Stimulated activated CD8-positive, alpha-beta memory T cell treated with anti-CD3 and anti-CD28 coated beads, Interleukin-7, amount 100 ng/mL, for 4 hours (primary cell): ENCODE data around the gene ZNF827.

Source experiments
- DNase-seq, 2 donors: peaks; one replicate each; pipeline ENCODE4 v3.0.0-alpha.2; 2020; ENCODE audit warnings: low read depth in 2 of 2

ZNF827 gene

GRCh38 chr4:145829629-145830395, 108.8 kb downstream of the ZNF827 start:
- DNase-seq: no peak

GRCh38 chr4:145828802-145829485, 109.7 kb downstream of the ZNF827 start:
- no peak for DNase-seq

- no peak for DNase-seq
These were observed 110.7 kb downstream of the ZNF827 start for GRCh38 chr4:145827885-145828284.

- DNase-seq: no peak
These were observed 113.4 kb downstream of the ZNF827 start for GRCh38 chr4:145825255-145825654.

- no peak for DNase-seq
These were observed 114.2 kb downstream of the ZNF827 start for GRCh38 chr4:145824463-145824862.

GRCh38 chr4:145823743-145824142, 114.9 kb downstream of the ZNF827 start:
- DNase-seq: no peak

GRCh38 chr4:145822581-145822980, 116.0 kb downstream of the ZNF827 start:
- no peak for DNase-seq

- DNase-seq: no peak
These were observed 116.4 kb downstream of the ZNF827 start for GRCh38 chr4:145822181-145822580.

- DNase-seq: no peak
These were observed 116.9 kb downstream of the ZNF827 start for GRCh38 chr4:145821766-145822165.

- no peak for DNase-seq
These were observed 118.2 kb downstream of the ZNF827 start for GRCh38 chr4:145820407-145820806.

- DNase-seq: no peak
These were observed 118.8 kb downstream of the ZNF827 start for GRCh38 chr4:145819853-145820181.

GRCh38 chr4:145819101-145819852, 119.3 kb downstream of the ZNF827 start:
- no peak for DNase-seq

- DNase-seq: no peak
These were observed 120.6 kb downstream of the ZNF827 start for GRCh38 chr4:145818011-145818410.

GRCh38 chr4:145816091-145816490, 122.5 kb downstream of the ZNF827 start:
- DNase-seq: no peak

- DNase-seq: no peak
These were observed 123.0 kb downstream of the ZNF827 start for GRCh38 chr4:145815626-145816025.

GRCh38 chr4:145815027-145815612, 123.5 kb downstream of the ZNF827 start:
- no peak for DNase-seq

- DNase-seq: no peak
These were observed 124.4 kb downstream of the ZNF827 start for GRCh38 chr4:145814246-145814645.

- DNase-seq: no peak
These were observed 125.7 kb downstream of the ZNF827 start for GRCh38 chr4:145812919-145813318.

- no peak for DNase-seq
These were observed 129.6 kb downstream of the ZNF827 start for GRCh38 chr4:145808848-145809512.

- DNase-seq: peak in 1 of 2 donors; percentile 40
These were observed 130.5 kb downstream of the ZNF827 start for GRCh38 chr4:145808021-145808650.

GRCh38 chr4:145805490-145805889, 133.1 kb downstream of the ZNF827 start:
- no peak for DNase-seq
